NB4 (cell line): Measurements from ENCODE around the gene SERPINH1.

ENCODE experiments used
- DNase-seq: peaks from one replicate; pipeline ENCODE4 v3.0.0; 2010; ENCODE audit warnings: low read depth
- H3K4me3 ChIP-seq: one replicate; pipeline ENCODE4 v1.5.1; 2011; ENCODE audit warnings: mild to moderate bottlenecking, low read depth, low read length, moderate library complexity
- CTCF ChIP-seq: IDR thresholded peaks from one replicate; pipeline ENCODE4 v1.5.1; 2012; ENCODE audit warnings: low read depth, low read length
- MAX ChIP-seq: IDR thresholded peaks from 2 replicates; pipeline ENCODE4 v1.6.1; 2011; ENCODE audit warnings: low read depth, low read length
- MYC ChIP-seq: IDR thresholded peaks from 2 replicates; pipeline ENCODE4 v1.6.1; 2011; ENCODE audit warnings: low read depth, low read length
- POLR2A ChIP-seq: IDR thresholded peaks from 2 replicates; pipeline ENCODE4 v1.6.1; 2011; ENCODE audit warnings: mild to moderate bottlenecking; ENCODE audit not compliant: insufficient read length; ENCODE audit errors: extremely low read depth

Gene SERPINH1

GRCh38 chr11:75524665-75525432 lies 37.2 kb upstream of the SERPINH1 start:
- peak; percentile 47 for DNase-seq
- TF ChIP-seq MAX (no peak), MYC (no peak), CTCF (no peak), POLR2A (no peak)
- H3K4me3 ChIP-seq, result peak overlapping the region; percentile 52

GRCh38 chr11:75525433-75526191 lies 36.4 kb upstream of the SERPINH1 start, which contains the start of gene GDPD5:
Gene GDPD5, minus strand, starts transcription at chr11:75525941. Its CDS starts 48,206 bp downstream, at chr11:75477735.
- TF ChIP-seq CTCF (peak; percentile 35), MYC (no peak), MAX (no peak), POLR2A (peak; percentile 68)
- H3K4me3 ChIP-seq, result peak within 1 kb of the TSS; percentile 66
- peak; percentile 93 for DNase-seq

GRCh38 chr11:75526192-75526541 lies 35.9 kb upstream of the SERPINH1 start:
- no peak for DNase-seq
- no peak for TF ChIP-seq MYC
- TF ChIP-seq POLR2A, result no peak
- TF ChIP-seq MAX, result no peak
- TF ChIP-seq CTCF, result no peak
- peak overlapping the region; percentile 66 for H3K4me3 ChIP-seq

GRCh38 chr11:75527130-75527529 lies 34.9 kb upstream of the SERPINH1 start:
- TF ChIP-seq MAX (no peak), POLR2A (no peak), CTCF (no peak), MYC (no peak)
- H3K4me3 ChIP-seq, result no peak overlapping the region
- no peak for DNase-seq

GRCh38 chr11:75527938-75528735 lies 33.9 kb upstream of the SERPINH1 start:
- DNase-seq, result no peak
- TF ChIP-seq CTCF, result no peak
- no peak for TF ChIP-seq MAX
- TF ChIP-seq MYC, result no peak
- no peak for TF ChIP-seq POLR2A
- H3K4me3 ChIP-seq, result no peak overlapping the region
